ENCODE data around the gene N4BP2. TPM values are rescaled to one million over a fixed set of nuclear protein-coding genes. Genes with fewer than 3 reads are reported as not detected.

N4BP2 gene
- total RNA-seq, 2 donors from 2014 or later = 16.6 to 22.4 TPM

DNA sequence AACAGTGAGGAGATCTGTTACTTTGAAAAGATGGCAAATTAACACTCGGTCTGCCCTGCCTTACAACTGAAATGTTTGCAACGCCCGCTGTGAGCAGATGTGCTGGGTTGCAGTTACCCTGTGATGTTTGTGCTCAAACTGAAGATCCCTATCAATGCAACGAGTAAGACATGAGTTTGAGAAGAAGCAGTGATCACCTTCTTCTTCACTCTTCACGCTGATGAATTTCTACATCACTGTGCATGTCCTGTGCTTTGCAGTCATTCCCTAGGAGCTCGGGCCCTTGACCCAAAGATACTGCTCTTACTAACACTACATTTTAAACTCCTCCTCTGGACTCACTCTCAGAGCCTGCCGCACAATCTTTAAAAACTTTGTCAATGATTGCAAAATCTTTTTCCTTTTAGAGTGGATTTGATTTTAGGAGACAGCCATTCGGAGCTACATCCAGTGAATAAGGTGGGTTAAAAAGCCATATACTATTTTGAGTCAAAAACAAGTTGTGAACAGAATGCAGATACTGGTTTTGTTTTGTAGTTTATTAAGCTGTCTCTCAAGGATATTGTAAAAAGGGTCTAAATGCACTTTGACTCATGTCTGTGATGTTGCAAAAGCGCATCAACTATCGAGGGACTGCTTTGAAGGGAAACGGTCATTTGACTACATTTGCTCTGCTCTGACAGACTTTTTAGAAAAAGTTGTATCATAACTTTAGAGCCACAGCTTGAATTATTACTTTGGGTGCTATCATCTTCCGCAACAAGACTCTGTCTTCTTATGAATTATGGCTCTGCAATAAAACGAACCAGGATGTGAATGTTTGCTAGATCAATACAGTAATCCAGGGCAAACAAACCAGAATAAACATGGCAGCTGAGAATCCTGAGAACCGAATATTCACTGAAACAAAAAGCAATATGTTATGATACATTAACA lies 134.5 kb downstream of the N4BP2 start:
- Mint-ChIP-seq H3K4me3 (peak overlapping the region; percentile 80), H3K27me3 (no peaks in the 10 kb centered on the region), H3K36me3 (ENCODE audit: low read depth) (peaks cover 2% of the 10 kb centered on the region), H3K27ac (peak overlapping the region; percentile 99), H3K4me1 (peaks cover 53% of the 10 kb centered on the region)
- ATAC-seq (peak; percentile 26), DNase-seq (no peak)
- no peaks in the 10 kb centered on the region for H3K9me3 ChIP-seq (ENCODE audit: control insufficient read depth, low read length, poor library complexity, severe bottlenecking)

DNA sequence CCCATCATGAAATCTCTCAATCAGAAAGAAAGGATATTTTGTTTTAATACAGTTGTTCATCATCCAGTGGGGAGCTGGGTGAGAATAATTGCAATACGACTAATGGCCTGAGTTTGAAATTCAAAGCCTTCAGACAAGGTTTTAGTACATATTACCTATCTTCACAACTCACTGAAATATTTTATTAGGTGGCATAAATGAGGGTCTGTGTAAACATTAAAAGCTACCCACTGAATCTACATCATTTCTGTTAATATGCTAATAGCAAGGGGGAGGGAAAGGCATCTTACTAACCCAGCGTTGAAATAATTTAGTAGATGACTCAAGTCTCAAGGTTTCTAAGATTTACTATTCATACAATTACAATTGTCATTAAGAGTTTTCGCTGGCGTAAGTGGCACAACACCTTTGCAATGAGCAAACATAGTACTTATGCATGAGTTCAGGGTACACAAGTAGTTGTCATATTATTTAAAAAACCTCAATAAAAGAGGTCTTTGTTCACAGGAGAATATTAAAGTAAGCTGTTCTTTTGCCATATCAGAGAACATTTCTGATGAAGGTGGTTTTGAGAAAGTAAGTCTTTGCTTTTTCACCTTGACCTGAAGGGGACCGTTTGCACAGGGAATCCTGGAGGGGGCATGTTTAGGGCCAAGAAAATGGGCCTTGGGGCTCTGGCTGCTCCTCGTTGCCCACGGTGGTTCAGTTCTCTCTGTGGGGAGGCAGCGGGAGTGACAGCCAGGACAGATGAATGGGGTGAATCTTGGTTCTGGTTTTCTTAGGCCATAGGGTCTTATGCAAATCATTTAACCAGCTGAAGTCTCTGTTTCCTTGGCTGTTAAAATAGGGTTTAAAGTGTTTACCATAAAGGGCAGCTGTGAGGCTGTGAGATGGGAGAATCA lies 135.7 kb downstream of the N4BP2 start:
- Mint-ChIP-seq H3K27me3 (no peaks in the 10 kb centered on the region), H3K27ac (peak overlapping the region; percentile 99), H3K4me1 (peaks cover 57% of the 10 kb centered on the region), H3K4me3 (peak overlapping the region; percentile 98), H3K36me3 (ENCODE audit: low read depth) (peaks cover 3% of the 10 kb centered on the region)
- DNase-seq = no peak
- no peak for ATAC-seq
- H3K9me3 ChIP-seq (ENCODE audit: control insufficient read depth, low read length, poor library complexity, severe bottlenecking) = no peaks in the 10 kb centered on the region

DNA sequence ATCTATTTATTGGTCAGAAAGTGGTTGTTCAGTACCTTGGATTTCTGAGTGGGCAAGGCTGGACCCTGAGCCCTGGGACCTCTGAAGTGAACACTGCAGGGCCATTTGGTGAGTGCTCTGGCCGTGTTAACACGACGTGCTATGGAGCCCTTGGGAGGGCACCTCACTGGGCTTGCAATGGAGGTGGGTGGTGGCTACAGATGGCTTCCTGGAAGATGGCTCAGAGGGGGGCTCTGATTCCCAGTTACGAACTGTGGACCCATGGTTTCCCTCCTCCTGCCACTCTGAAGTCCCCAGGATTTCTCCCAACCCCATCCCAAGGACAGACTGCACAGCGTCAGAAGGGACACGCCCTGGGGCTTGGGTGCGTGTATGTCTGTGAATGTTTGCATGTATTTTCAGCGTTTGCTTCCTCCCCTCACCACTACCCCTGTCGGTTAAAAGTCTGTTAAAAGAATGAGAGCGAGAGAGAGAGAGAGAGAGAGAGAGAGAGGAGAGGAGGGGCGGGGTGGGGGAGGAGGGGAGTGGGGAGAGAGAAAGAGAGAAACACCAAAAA lies 136.4 kb downstream of the N4BP2 start:
- no peak for ATAC-seq
- no peak for DNase-seq
- peaks cover 6% of the 10 kb centered on the region for H3K36me3 Mint-ChIP-seq (ENCODE audit: low read depth)
- peak overlapping the region; percentile 99 for H3K27ac Mint-ChIP-seq
- no peaks in the 10 kb centered on the region for H3K27me3 Mint-ChIP-seq
- H3K9me3 ChIP-seq (ENCODE audit: control insufficient read depth, low read length, poor library complexity, severe bottlenecking) = no peaks in the 10 kb centered on the region
- peak overlapping the region; percentile 98 for H3K4me3 Mint-ChIP-seq
- peaks cover 56% of the 10 kb centered on the region for H3K4me1 Mint-ChIP-seq

DNA sequence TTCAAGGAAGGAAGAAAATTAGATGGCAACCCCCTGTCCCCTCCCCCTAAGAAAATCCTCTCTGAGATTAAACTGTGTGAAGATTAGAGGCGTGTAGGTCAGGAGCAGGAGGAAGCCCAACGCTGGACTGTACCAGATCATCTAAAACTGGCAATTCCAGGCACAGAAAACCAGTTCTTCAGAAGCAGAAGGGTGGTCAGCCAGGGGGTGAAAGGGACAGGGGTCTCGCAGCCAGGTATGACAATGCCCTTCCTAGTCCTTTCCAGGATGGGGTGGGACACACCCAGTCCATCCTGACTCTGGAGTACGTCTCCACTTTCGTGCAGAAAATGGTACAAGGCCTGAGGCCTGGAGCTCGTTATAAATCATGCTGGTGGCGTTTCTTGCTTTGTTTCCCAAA lies 136.9 kb downstream of the N4BP2 start:
- no peaks in the 10 kb centered on the region for H3K27me3 Mint-ChIP-seq
- peaks cover 11% of the 10 kb centered on the region for H3K36me3 Mint-ChIP-seq (ENCODE audit: low read depth)
- peak overlapping the region; percentile 98 for H3K4me3 Mint-ChIP-seq
- ATAC-seq (no peak), DNase-seq (no peak)
- H3K4me1 Mint-ChIP-seq = peaks cover 59% of the 10 kb centered on the region
- H3K27ac Mint-ChIP-seq = peak overlapping the region; percentile 99
- H3K9me3 ChIP-seq (ENCODE audit: control insufficient read depth, low read length, poor library complexity, severe bottlenecking) = no peaks in the 10 kb centered on the region

DNA sequence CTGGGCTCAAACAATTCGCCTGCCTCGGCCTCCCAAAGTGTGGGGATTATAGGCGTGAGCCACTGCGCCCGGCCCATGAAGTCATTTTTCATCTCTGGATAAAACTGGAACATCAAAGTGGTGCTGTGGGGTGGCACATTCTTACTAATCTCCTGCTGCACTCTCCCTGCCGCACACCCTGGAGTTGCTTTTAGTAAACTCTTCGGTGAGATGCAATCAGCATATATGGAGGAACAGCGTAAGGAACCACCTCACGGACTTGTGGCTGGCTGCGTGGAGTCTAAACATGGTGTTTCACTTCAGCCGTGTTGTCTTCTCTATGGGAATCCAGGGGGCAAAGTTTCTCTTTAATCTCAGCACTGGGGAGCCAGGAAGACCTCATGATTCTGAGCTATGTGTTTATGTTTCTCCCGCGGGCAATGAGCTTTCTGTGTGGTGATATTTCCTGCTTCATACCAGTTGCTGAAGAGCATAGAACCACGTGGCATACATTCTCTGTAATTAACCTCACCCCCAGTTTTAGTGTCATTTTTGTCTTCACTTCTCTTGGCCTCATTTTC lies 138.0 kb downstream of the N4BP2 start:
- H3K9me3 ChIP-seq (ENCODE audit: control insufficient read depth, low read length, poor library complexity, severe bottlenecking) = no peaks in the 10 kb centered on the region
- peak overlapping the region; percentile 99 for H3K27ac Mint-ChIP-seq
- DNase-seq (no peak), ATAC-seq (peak; percentile 61)
- H3K4me3 Mint-ChIP-seq = peak overlapping the region; percentile 98
- no peaks in the 10 kb centered on the region for H3K27me3 Mint-ChIP-seq
- H3K4me1 Mint-ChIP-seq = peaks cover 65% of the 10 kb centered on the region
- H3K36me3 Mint-ChIP-seq (ENCODE audit: low read depth) = peaks cover 13% of the 10 kb centered on the region

DNA sequence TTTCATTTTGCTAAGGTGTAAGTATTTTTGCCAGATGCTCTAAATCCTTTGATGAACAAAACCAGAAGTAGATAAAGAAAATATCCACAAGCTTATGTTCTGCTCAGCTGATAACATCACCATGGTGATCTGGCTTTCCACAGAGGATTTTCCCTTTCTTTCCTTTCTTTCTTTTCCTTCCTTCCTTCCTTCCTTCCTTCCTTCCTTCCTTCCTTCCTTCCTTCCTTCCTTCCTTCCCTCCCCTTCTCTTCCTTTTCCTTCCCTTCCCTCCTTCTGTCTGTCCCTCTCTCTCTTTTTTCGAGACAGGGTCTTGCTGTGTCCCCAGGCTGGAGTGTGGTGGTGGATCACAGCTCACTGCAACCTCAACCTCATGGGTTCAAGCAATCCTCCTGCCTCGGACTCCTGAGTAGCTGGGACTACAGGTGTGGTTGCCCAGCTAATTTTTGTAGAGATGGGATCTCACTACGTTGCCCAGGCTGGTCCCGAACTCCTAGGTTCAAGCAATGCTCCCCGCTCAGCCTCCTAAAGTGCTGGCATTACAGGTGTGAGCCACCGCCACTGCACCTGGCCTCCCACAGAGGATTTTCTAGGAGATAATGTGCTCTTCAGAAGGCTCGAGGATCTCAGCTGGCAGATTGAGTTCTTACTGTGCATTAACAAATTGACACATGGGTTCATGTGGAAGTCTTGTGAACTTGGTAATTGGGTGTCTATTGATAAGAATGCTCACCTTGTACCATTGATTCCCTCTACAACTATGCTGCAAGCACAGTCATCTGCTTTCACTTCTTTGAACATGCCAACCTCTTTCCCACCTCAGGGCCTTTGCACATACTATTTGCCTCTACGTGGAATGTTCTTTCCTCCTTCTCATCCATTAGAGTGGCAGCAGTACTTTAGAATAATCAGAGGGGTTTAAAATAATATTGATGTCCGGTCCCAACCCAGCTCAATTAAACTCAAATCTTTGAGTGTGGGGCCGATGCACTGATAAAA lies 138.8 kb downstream of the N4BP2 start:
- DNase-seq (no peak), ATAC-seq (no peak)
- Mint-ChIP-seq H3K27me3 (no peaks in the 10 kb centered on the region), H3K36me3 (ENCODE audit: low read depth) (peaks cover 15% of the 10 kb centered on the region), H3K27ac (peak overlapping the region; percentile 99), H3K4me1 (peaks cover 66% of the 10 kb centered on the region), H3K4me3 (peak overlapping the region; percentile 98)
- no peaks in the 10 kb centered on the region for H3K9me3 ChIP-seq (ENCODE audit: control insufficient read depth, low read length, poor library complexity, severe bottlenecking)

GRCh38 chr4:40196272-40196671 lies 139.6 kb downstream of the N4BP2 start:
- H3K36me3 Mint-ChIP-seq (ENCODE audit: low read depth) = peaks cover 15% of the 10 kb centered on the region
- peak overlapping the region; percentile 98 for H3K4me3 Mint-ChIP-seq
- peaks cover 65% of the 10 kb centered on the region for H3K4me1 Mint-ChIP-seq

GRCh38 chr4:40196724-40197281 lies 140.2 kb downstream of the N4BP2 start, which contains the start of gene RHOH:
Gene RHOH (plus strand): TSS chr4:40197031. CDS start chr4:40243387, 46,356 bp downstream.
- Mint-ChIP-seq H3K27ac (peak within 1 kb of the TSS; percentile 99), H3K4me1 (peaks cover 62% of the 10 kb centered on the region), H3K36me3 (ENCODE audit: low read depth) (peaks cover 15% of the 10 kb centered on the region), H3K4me3 (peak within 1 kb of the TSS; percentile 98), H3K27me3 (no peaks in the 10 kb centered on the region)
- DNase-seq (peak; percentile 46 to 66 (median 61)), ATAC-seq (peak; percentile 50)
- H3K9me3 ChIP-seq (ENCODE audit: control insufficient read depth, low read length, poor library complexity, severe bottlenecking) = no peaks in the 10 kb centered on the region

More at GRCh38 chr4:40196272-40196671, 139.6 kb downstream of the N4BP2 start:
- ATAC-seq (no peak), DNase-seq (no peak)
- H3K9me3 ChIP-seq (ENCODE audit: control insufficient read depth, low read length, poor library complexity, severe bottlenecking) = no peaks in the 10 kb centered on the region
- H3K27me3 Mint-ChIP-seq = no peaks in the 10 kb centered on the region
- H3K27ac Mint-ChIP-seq = peak overlapping the region; percentile 99

DNA sequence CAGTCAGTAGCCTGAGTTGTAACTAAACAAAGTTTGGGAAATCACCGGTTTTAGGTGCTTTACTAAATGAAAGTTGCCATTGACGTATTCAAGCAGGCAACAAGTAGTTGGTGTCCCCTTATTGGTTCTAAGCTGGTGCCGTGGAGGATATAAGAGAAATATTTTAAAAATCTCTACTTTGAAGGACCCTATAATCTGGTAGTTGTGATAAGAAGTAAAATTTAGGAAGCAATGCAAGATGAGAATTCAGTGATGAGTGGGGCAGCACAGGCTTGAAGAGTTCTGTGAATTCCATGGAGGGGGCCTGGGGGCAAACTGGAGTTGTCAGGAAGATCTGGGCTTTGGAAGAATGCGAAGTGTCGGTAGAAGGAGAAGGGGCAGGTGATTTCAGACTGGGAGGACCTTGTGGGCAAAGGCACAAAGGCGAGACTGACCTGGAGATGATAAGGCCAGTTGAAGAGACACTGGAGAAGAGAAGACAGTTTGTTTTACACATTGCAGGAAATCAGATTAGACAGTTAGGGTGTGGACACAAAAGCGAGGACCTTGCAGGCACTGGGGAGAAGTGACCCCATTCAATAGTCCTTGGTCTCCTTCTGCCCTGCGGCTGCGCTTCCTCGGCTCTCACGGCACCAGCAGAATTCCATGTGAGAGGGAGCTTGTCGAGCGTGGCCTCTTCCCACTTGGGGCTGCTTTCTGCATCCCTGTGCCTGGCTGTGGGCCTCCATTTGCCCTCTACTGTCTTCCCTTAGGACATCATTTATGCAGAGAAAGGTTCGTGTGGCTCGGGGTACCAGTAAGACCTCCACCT lies 141.4 kb downstream of the N4BP2 start:
- no peaks in the 10 kb centered on the region for H3K9me3 ChIP-seq (ENCODE audit: control insufficient read depth, low read length, poor library complexity, severe bottlenecking)
- ATAC-seq = peak; percentile 62
- Mint-ChIP-seq H3K27ac (peak overlapping the region; percentile 99), H3K27me3 (no peaks in the 10 kb centered on the region), H3K4me3 (peak overlapping the region; percentile 98), H3K4me1 (peaks cover 67% of the 10 kb centered on the region), H3K36me3 (ENCODE audit: low read depth) (peaks cover 21% of the 10 kb centered on the region)
- DNase-seq = no peak

GRCh38 chr4:40199179-40199670 lies 142.6 kb downstream of the N4BP2 start:
- peak overlapping the region; percentile 98 for H3K4me3 Mint-ChIP-seq
- H3K27me3 Mint-ChIP-seq = no peaks in the 10 kb centered on the region
- peaks cover 4% of the 10 kb centered on the region for H3K9me3 ChIP-seq (ENCODE audit: control insufficient read depth, low read length, poor library complexity, severe bottlenecking)
- no peak for ATAC-seq
- peaks cover 24% of the 10 kb centered on the region for H3K36me3 Mint-ChIP-seq (ENCODE audit: low read depth)
- no peak for DNase-seq
- H3K27ac Mint-ChIP-seq = peak overlapping the region; percentile 99
- peaks cover 67% of the 10 kb centered on the region for H3K4me1 Mint-ChIP-seq

Data from T-helper 17 cell (primary cell).